ENCODE results near the gene MS4A4A. TPM values are rescaled to one million over a fixed set of nuclear protein-coding genes. Genes with fewer than 3 reads are reported as not detected.

Gene MS4A4A
- total and polyA plus RNA-seq, 9 of the 15 experiments (the other 6 are each of a cell fraction or from before 2014, with no cell fraction given), result 0.77 to 41.4 (median 10.1) TPM

GRCh38 chr11:60251485-60252212 is 28.8 kb upstream of the MS4A4A start (continued):
- TF ChIP-seq, protein P1, sequence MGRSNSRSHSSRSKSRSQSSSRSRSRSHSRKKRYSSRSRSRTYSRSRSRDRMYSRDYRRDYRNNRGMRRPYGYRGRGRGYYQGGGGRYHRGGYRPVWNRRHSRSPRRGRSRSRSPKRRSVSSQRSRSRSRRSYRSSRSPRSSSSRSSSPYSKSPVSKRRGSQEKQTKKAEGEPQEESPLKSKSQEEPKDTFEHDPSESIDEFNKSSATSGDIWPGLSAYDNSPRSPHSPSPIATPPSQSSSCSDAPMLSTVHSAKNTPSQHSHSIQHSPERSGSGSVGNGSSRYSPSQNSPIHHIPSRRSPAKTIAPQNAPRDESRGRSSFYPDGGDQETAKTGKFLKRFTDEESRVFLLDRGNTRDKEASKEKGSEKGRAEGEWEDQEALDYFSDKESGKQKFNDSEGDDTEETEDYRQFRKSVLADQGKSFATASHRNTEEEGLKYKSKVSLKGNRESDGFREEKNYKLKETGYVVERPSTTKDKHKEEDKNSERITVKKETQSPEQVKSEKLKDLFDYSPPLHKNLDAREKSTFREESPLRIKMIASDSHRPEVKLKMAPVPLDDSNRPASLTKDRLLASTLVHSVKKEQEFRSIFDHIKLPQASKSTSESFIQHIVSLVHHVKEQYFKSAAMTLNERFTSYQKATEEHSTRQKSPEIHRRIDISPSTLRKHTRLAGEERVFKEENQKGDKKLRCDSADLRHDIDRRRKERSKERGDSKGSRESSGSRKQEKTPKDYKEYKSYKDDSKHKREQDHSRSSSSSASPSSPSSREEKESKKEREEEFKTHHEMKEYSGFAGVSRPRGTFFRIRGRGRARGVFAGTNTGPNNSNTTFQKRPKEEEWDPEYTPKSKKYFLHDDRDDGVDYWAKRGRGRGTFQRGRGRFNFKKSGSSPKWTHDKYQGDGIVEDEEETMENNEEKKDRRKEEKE (IDR thresholded peaks at IDR 0.05; ENCODE audit: borderline replicate concordance in 1 of 2, control insufficient read depth in 1 of 2, low read depth in 2 of 2, low read length in 1 of 2), result no peak
- no peak for TF ChIP-seq CSDE1 (IDR thresholded peaks at IDR 0.05)
- no peak for TF ChIP-seq ZNF695 (CRISPR knock-in tag; IDR thresholded peaks at IDR 0.05)
- no peak for TF ChIP-seq HNRNPUL1 (IDR thresholded peaks at IDR 0.05; ENCODE audit: low read length)
- TF ChIP-seq ELK1 (CRISPR knock-in tag; IDR thresholded peaks at IDR 0.05), result no peak
- TF ChIP-seq CBFA2T2 (conservative IDR thresholded peaks at IDR 0.05), result no peak
- peak; percentile 75 to 86 (median 85) for TF ChIP-seq CTCF (IDR thresholded peaks at IDR 0.05 in 2 of 3, conservative IDR thresholded peaks at IDR 0.05 in 1 of 3; ENCODE audit: insufficient read depth in 2 of 3, low read depth in 1 of 3, low read length in 3 of 3)
- TF ChIP-seq STAG1 (CRISPR knock-in tag; IDR thresholded peaks at IDR 0.05; ENCODE audit: borderline replicate concordance), result peak; percentile 13; the same call in 1 of the 2 replicates
- TF ChIP-seq, protein P2, sequence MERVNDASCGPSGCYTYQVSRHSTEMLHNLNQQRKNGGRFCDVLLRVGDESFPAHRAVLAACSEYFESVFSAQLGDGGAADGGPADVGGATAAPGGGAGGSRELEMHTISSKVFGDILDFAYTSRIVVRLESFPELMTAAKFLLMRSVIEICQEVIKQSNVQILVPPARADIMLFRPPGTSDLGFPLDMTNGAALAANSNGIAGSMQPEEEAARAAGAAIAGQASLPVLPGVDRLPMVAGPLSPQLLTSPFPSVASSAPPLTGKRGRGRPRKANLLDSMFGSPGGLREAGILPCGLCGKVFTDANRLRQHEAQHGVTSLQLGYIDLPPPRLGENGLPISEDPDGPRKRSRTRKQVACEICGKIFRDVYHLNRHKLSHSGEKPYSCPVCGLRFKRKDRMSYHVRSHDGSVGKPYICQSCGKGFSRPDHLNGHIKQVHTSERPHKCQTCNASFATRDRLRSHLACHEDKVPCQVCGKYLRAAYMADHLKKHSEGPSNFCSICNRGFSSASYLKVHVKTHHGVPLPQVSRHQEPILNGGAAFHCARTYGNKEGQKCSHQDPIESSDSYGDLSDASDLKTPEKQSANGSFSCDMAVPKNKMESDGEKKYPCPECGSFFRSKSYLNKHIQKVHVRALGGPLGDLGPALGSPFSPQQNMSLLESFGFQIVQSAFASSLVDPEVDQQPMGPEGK (CRISPR knock-in tag; IDR thresholded peaks at IDR 0.05; ENCODE audit: borderline replicate concordance), result no peak
- TF ChIP-seq ARID2 (IDR thresholded peaks at IDR 0.05), result peak; percentile 52; the same call in 1 of the 2 replicates
- 0 out of 4 replicates have a peak, but pooled peaks of 1 of the 2 experiments have one; percentile 25 for TF ChIP-seq MAZ (CRISPR knock-in tag; conservative IDR thresholded peaks at IDR 0.05 in 1 of 2, IDR thresholded peaks at IDR 0.05 in 1 of 2)
- TF ChIP-seq ZNF830 (CRISPR knock-in tag; IDR thresholded peaks at IDR 0.05), result no peak
- TF ChIP-seq CC2D1A (IDR thresholded peaks at IDR 0.05), result peak; percentile 64; the same call in 1 of the 2 replicates
- TF ChIP-seq RAD21 (CRISPR knock-in tag; conservative IDR thresholded peaks at IDR 0.05 in 1 of 2, IDR thresholded peaks at IDR 0.05 in 1 of 2), result peak; percentile 89 to 95
- TF ChIP-seq SLC30A9 (CRISPR knock-in tag; IDR thresholded peaks at IDR 0.05), result no peak
